GM18873 (cell line): ENCODE measurements around the gene SLC10A6.

Experiments used
- ATAC-seq: cut with Tn5 transposase; IDR thresholded peaks from one replicate; pipeline ENCODE4 v1.9.1; 2021; ENCODE audit warnings: mild to moderate bottlenecking, moderate library complexity, moderate number of reproducible peaks; ENCODE audit not compliant: unreplicated experiment, low FRiP score

SLC10A6 gene

GRCh38 chr4:86853209-86853608, 4.0 kb upstream of the SLC10A6 start:
- no peak for ATAC-seq

DNA sequence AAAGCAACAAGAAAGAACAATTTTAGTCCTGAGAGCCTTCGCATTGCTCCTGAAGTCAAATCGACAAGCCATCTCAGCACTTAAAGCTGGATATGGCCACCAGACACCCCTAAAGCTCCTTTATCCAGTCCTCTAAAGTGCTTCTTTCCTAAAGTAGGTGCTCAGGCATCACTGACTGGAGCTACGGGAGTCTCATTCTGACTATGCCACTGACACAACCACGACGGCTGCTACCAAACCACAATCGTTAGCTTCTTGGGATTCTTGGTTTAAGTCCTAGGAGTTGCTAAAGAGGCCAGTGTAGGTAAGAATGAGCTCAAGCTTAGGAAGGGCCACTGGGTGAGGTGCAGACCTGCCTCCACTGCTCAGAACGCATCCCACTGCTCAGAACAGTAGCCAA, 1.0 kb downstream of the SLC10A6 start:
- ATAC-seq: no peak

GRCh38 chr4:86847571-86847970, 1.6 kb downstream of the SLC10A6 start:
- ATAC-seq: no peak

DNA sequence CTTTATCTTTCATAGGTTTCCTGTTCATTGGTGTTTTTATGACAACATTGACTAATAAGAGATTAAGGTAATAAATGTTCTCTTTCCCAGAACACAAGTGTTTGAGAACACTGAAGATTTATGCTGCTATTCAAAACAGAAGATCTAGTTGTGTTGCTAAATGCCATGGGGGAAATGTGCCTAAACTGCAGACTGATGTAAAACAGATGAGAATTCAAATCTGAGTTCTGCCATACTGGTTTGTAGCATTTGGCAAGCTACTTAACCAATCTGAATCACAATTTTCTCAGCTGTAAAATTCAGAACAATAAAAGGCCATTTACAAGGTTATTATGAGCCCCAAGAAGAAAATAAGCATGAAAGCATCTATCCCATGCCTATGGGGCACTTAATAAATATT, 2.3 kb downstream of the SLC10A6 start:
- ATAC-seq: no peak

GRCh38 chr4:86845593-86845992, 3.6 kb downstream of the SLC10A6 start:
- no peak for ATAC-seq

DNA sequence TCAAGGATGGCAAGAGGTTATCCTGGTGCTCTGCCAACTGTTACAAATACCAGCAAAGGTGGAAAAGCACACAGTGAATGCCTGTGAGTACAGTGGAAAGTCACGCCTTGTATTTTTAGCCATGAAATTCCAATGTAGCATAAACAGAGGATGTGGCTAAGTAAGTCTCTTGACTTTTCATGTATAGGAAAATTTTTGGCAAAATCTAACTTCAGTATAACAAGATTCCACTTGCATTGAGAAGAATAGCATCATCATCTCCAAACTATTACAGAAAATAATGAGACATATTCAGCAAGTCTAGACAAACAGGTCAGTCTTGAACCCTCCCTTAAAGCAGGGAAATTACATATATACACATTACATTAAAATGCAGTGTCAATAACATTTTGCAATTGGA, 7.9 kb downstream of the SLC10A6 start:
- no peak for ATAC-seq

DNA sequence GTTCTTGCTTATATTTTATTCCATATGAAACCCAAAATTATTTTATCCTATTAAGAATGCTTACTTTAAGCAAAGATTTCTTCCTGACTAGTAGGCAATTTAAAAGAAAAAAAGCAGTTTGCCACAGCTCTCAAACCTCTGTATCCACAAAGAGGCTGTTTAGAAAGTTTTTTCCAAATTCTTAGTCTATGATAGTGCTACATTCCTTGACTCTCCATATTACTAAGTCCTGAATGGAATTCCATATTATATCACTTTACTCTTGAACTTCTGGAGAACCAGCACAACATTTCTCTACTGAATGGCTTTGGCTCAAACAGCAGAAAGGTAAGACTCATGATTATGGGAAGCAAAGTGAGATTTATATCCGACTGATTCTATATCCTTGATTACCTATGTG, 8.3 kb downstream of the SLC10A6 start:
- no peak for ATAC-seq

DNA sequence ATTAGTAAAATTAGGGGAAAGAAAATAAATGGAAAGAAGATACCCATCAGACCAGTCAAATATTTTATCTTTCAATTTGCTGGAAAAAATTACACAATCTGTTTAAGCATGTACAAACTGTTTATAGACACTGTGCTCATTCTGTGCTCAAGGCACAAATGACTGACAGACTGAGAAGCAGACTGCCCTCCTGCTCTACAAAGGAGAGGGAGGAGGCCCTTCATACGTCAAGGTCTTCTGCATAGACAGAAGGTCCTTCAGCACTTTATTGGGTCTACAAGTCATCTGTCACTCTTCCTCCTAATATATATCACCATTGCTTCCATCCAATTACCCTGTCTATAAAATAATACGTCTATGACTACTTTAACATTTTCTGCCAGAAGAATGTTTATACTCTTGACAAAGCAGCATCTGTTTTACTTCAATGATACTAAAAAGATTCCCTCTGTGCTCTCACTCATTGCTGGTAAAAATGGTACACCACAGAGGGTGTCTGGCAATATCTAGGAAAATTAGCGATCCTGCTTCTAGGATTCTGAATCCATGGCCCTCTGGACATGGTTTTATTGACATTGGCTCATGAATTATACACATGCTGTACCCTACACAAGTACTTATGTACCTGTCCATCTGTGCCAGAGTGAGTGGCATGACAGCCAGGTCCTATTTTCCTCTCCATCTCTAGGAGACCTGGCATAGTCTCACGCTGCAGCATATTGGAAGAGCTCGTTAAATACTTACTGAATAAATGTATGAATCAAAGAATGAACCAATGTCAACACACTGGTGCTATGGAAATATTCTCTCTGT, 11.3 kb downstream of the SLC10A6 start:
- ATAC-seq: no peak

DNA sequence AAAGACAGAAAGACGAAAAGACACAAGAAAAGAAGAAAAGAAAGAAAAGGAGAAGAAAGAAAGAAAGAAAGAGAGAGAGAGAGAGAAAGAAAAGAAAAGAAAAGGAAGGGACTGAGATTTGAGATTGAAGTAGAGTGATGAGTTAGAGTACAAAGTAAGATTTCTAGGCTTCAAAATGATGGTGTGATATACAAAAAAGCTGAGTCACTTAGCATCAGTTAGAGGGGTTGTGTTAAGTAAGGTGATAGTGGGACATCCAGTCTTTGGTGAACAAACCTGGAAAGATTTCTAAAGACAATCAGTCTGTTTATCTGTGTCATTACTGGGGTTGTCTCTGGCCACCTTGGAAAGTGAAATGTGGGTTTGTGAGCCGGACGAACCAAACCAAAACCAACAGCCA, 13.5 kb downstream of the SLC10A6 start:
- no peak for ATAC-seq

- no peak for ATAC-seq
These were observed 14.3 kb downstream of the SLC10A6 start for GRCh38 chr4:86834901-86835300.

DNA sequence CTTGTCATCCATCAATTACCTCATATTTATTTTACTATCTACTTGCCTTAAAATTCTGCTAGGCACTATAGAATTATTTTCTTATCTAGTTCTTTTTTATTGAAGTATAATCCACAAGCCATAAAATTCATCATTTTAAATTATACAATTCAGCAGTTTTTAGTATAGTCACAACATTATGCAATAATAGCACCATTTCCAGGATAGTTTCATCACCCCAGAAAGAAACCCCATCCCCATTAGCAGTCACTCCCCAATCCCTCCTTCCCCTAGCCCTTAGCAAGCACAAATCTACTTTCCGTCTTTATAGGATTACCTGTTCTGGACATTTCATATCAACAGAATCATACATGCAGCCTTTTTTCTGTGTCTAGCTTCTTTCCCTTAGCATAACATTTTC, 15.6 kb downstream of the SLC10A6 start:
- no peak for ATAC-seq

DNA sequence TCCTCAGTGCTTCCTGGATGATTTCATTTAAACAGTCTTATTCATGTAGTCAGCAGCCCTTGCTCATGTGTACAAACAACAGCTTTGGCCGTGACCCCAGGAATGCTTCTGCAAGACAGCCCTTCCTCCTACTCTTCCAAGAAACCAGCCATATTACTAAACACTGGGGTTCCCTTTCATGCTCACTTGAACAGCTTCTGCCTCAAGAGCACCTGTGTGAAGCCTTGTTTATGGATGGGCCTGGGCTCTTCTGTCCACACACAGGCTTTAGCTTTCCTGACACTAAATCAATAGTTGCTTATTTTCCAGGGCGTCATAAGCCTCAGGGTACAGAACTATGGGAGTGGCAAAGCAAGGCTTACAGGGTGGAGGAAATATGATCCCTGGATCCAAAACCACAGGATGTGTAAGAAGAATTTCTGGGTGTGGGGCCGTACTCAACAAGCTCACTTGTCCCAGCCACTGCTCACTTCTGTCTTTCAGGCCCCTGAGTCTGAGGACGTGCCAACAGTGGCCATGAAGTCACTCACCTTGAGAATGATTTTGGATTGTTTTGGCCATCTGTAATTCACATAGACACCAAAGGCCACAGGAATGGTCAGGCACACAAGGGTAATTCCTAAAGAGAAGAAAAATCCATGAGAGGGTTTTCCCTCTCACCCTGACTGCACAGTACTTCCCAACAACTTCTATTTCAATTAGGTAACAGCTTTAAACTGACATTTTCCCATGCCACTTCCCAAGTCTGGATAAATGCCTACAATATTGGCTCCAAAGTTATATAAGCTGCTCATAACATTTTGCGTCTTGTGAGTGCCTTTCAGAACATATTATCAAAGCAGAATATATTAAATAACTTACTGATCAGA, 17.7 kb downstream of the SLC10A6 start:
- ATAC-seq: no peak

GRCh38 chr4:86825511-86825910, 23.7 kb downstream of the SLC10A6 start:
- no peak for ATAC-seq

- no peak for ATAC-seq
These were observed 27.0 kb downstream of the SLC10A6 start for GRCh38 chr4:86822136-86822535.

DNA sequence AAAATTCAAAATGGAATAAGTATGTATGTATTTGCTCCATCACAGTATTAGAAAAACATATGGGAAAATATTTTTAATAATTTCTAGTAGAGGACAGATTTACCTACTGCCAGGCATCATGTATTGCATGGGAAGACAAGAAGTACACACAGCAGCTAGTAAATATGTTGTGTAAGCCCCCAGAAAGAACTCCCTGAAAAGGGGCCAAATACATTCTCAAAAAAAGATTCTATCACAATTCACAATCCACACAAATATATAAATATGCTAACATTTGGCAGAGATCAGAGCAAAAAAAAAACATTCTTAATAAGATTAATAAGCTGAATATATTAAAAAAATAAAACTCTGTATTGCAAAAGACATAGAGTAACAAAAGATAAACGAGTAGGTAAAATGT, 28.0 kb downstream of the SLC10A6 start:
- no peak for ATAC-seq

DNA sequence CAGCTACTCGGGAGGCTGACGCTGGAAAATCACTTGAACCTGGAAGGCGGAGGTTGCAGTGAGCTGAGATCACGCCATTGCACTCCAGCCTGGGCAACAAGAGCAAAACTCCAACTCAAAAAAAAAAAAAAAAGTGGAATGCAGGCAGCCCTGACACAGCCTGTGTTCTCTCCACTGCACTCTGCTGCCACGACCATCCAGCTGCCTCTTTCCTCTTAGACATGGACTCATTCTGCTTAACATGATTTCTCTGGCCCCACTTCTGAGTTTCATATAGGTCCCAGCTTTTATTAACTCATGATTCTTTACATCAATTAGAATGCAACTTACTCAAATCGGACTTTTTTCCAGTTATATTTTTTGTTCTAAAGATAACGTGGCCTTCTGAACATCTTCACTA, 29.6 kb downstream of the SLC10A6 start:
- no peak for ATAC-seq

DNA sequence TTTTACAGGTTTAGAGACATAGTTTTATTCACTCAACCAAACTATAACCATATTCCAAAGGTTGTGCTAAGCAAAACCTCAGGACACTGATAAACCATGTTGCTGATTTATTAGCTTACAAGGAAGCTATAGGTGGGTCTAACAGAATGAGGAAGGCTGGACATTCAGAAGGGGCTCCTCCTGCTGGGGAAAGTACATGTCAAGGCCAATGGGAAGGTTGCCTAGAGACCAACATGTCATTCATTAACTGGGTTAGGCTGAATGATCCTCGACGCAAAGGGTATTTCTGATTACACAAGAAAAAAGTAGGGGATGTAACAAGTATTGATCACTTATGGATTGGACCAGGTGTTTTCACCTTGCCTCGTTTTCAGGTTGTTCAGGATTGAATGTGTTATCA, 30.3 kb downstream of the SLC10A6 start:
- no peak for ATAC-seq

GRCh38 chr4:86818211-86818610, 31.0 kb downstream of the SLC10A6 start:
- ATAC-seq: no peak

- ATAC-seq: no peak
These were observed 32.5 kb downstream of the SLC10A6 start for GRCh38 chr4:86816501-86817273.

DNA sequence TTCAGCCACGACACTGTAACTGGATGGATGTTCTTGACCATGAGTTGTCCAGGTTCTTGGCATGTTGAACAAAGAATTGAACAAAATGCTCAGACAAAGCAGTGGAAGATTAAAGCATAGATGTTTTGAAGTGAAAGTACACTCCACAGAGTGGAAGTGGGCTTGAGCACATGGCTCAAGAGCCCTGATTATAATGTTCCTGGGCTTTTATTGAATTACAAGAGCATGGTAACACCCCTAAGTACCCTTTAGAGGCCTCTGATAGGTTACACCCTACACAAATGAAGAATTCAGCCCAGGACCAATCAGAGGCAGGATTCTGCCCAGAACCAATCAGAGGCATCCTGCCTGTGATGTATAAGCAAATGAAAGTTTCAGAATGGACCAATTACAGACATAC, 33.5 kb downstream of the SLC10A6 start:
- no peak for ATAC-seq

- no peak for ATAC-seq
These were observed 38.3 kb downstream of the SLC10A6 start for GRCh38 chr4:86810847-86811246.
